HepG2 (cell line): ENCODE results near the gene ANO5. TPM values are rescaled to one million over a fixed set of nuclear protein-coding genes. Genes with fewer than 3 reads are reported as not detected.
A peak's percentile ranks its signal among the peaks of the same experiment; 100 is the strongest.

Source experiments
- ATAC-seq: fragments of 200-7000 bp; cut with Tn5 transposase; 3 replicates; pipeline ENCODE4 v1.9.1; 2020; ENCODE audit warnings: mild to moderate bottlenecking, moderate library complexity
- BruUV-seq: library from RNA; stranded (reverse); fragments of 400-500 nt; replicated peaks from 2 replicates; lab custom pipeline; 2021; lab: Mats Ljungman, UMichigan
- CTCF ChIA-PET: fragments of 300-600 bp; formaldehyde crosslinking; extraction: SDS; loops from one replicate; lab custom pipeline; 2021; ENCODE audit warnings: low total read pairs, inconsistent platforms, low intra/inter-chr PET ratio; lab: Yijun Ruan, JAX
- POLR2A ChIA-PET: fragments of 350-600 bp; sonication (Branson Sonifier 250); formaldehyde crosslinking; loops from one replicate; lab custom pipeline; 2020; ENCODE audit warnings: antibody characterized with exemption, inconsistent platforms; lab: Yijun Ruan, JAX
- DNase-seq: peaks from one replicate; pipeline ENCODE4 v3.0.0-alpha.2; 2015; ENCODE audit warnings: low spot score
- FAIRE-seq: peaks from 3 replicates; lab custom pipeline; 2011; peaks lifted over from hg19 to GRCh38; lab: Jason Lieb, UNC
- H2AFZ ChIP-seq: one replicate; pipeline ENCODE4 v1.6.1; 2011; ENCODE audit warnings: low read length, inconsistent platforms
- H3K27ac ChIP-seq: fragments of 300-600 bp; 3 replicates; pipeline ENCODE4 v1.8.0; 2011; ENCODE audit warnings: mixed run types, mild to moderate bottlenecking, mixed read lengths, low read length, inconsistent platforms; ENCODE audit not compliant: insufficient read depth; ENCODE audit errors: extremely low read length
- H3K27me3 ChIP-seq, 2 experiments: fragments of 200-600 bp in 1 of 2; 2 replicates in 1 of 2; 3 replicates in 1 of 2; pipeline versions ENCODE4 v1.6.0 to v1.8.0; 2011; ENCODE audit warnings: low read length in 2 of 2, mild to moderate bottlenecking in 2 of 2, moderate library complexity in 2 of 2, inconsistent platforms in 1 of 2; ENCODE audit not compliant: insufficient read depth in 2 of 2, control insufficient read depth in 1 of 2
- H3K36me3 ChIP-seq, 2 experiments: fragments of 200-600 bp in 1 of 2; replicated peaks in 1 of 2; 2 replicates in 1 of 2; 3 replicates in 1 of 2; pipeline versions ENCODE4 v1.5.1 to v1.8.0; 2011; ENCODE audit warnings: low read length in 2 of 2, inconsistent platforms in 1 of 2; ENCODE audit not compliant: insufficient read depth in 2 of 2, control insufficient read depth in 1 of 2
- H3K4me1 ChIP-seq: 2 replicates; pipeline ENCODE4 v1.5.1; 2012; ENCODE audit warnings: low read length, inconsistent platforms; ENCODE audit not compliant: insufficient read depth
- H3K4me2 ChIP-seq: 2 replicates; pipeline ENCODE4 v1.6.0; 2011; ENCODE audit warnings: low read depth, low read length, inconsistent platforms
- H3K4me3 ChIP-seq, 3 experiments: fragments of 200-600 bp in 1 of 3; sonication (generic), shearing (Covaris generic) in 1 of 3; replicated peaks in 1 of 3; 2 replicates each; pipeline ENCODE4 v1.5.1; 2011 to 2016; ENCODE audit warnings: low read length in 3 of 3, inconsistent platforms in 2 of 3, low read depth in 2 of 3, mild to moderate bottlenecking in 2 of 3, control low read depth in 1 of 3, mixed read lengths in 1 of 3; ENCODE audit not compliant: insufficient read depth in 1 of 3
- H3K79me2 ChIP-seq: one replicate; pipeline ENCODE4 v1.6.1; 2011; ENCODE audit warnings: low read length, inconsistent platforms; ENCODE audit not compliant: insufficient read depth
- H3K9ac ChIP-seq: 2 replicates; pipeline ENCODE4 v1.6.0; 2011; ENCODE audit warnings: mild to moderate bottlenecking, low read depth, low read length, inconsistent platforms; ENCODE audit not compliant: insufficient read depth
- H3K9me3 ChIP-seq: 2 replicates; pipeline ENCODE4 v1.5.1; 2012; ENCODE audit warnings: mild to moderate bottlenecking, low read length
- H4K20me1 ChIP-seq: 2 replicates; pipeline ENCODE4 v1.6.0; 2011; ENCODE audit warnings: inconsistent platforms, mild to moderate bottlenecking, low read length, moderate library complexity; ENCODE audit not compliant: insufficient read depth
- KIAA2018 ChIP-seq: sonication (generic); formaldehyde crosslinking; IDR thresholded peaks from 2 replicates; pipeline ENCODE4 v1.5.0; 2020; ENCODE audit warnings: mild to moderate bottlenecking, missing genetic modification reagents, borderline replicate concordance
- SMC3 ChIP-seq: IDR thresholded peaks from 2 replicates; pipeline ENCODE4 v1.6.1; 2011; ENCODE audit warnings: low read length, improper control_type of control experiment
- STAG1 ChIP-seq: sonication (generic); formaldehyde crosslinking; IDR thresholded peaks from 2 replicates; pipeline ENCODE4 v1.4.0; 2020; ENCODE audit warnings: missing genetic modification reagents
- WGBS: methylation state at CpG from one replicate; pipeline ENCODE4 v1.1.6; 2017; ENCODE audit warnings: low lambda C conversion rate; 5-methylcytosine and 5-hydroxymethylcytosine counted together
- in situ Hi-C: cut with HindIII; loops from 2 replicates; pipeline ENCODE4 v1.10.0; 2017; ENCODE audit warnings: low pct_unique_long_range_greater_than_20kb; ENCODE audit not compliant: extremely low pct_ligation_motif_present
- intact Hi-C: fragments of 100-400 bp; cut with micrococcal nuclease; formaldehyde crosslinking; loops from one replicate; pipeline ENCODE4 v1.10.0; 2022; ENCODE audit not compliant: unreplicated experiment
- polyA plus RNA-seq, 8 experiments: library from polyadenylated mRNA; depleted of rRNA in 3 of 8; stranded (reverse) in 7 of 8; unstranded in 1 of 8; fragments of >200 nt; fragmentation: Illumina TruSeq in 4 of 8; extraction: Trizol in 4 of 8; gene quantifications; 2 replicates each; pipeline versions ENCODE4 v1.2.1 to v1.2.3, GENCODE V29; 2011 to 2016; ENCODE audit warnings: low read depth in 4 of 8, missing spikeins in 1 of 8, mixed read lengths in 1 of 8; ENCODE audit not compliant: insufficient read depth in 1 of 8
- total RNA-seq, 5 experiments: library from RNA; depleted of rRNA; stranded (reverse); fragments of >200 nt; fragmentation: Illumina TruSeq; extraction: Trizol; gene quantifications; 2 replicates each; pipeline ENCODE4 v1.2.3, GENCODE V29; 2016; ENCODE audit warnings: low read depth in 1 of 5
- TF ChIP-seq, protein P1 (sequence below): sonication (generic); formaldehyde crosslinking; IDR thresholded peaks from 2 replicates; pipeline ENCODE4 v1.5.0; 2020; ENCODE audit warnings: mild to moderate bottlenecking, missing genetic modification reagents, moderate library complexity

ANO5 gene
- total and polyA plus RNA-seq, 2 of the 13 experiments (the other 11 are each of a cell fraction or from before 2014, with no cell fraction given), result 0.02 to 0.03 TPM

GRCh38 chr11:22244986-22245592 is 52.2 kb downstream of the ANO5 start:
- Histone ChIP-seq H3K9me3 (no peaks in the 10 kb centered on the region), H3K4me3 (no peak overlapping the region), H3K9ac (no peak overlapping the region), H2AFZ (no peak overlapping the region), H3K36me3 (no peaks in the 10 kb centered on the region), H3K79me2 (no peaks in the 10 kb centered on the region), H4K20me1 (no peaks in the 10 kb centered on the region), H3K27ac (no peak overlapping the region), H3K4me2 (no peak overlapping the region), H3K27me3 (no peaks in the 10 kb centered on the region), H3K4me1 (no peaks in the 10 kb centered on the region)
- POLR2A ChIA-PET, result no interaction called here
- TF ChIP-seq SMC3 (peak; percentile 38; the same call in 1 of the 2 replicates), KIAA2018 (CRISPR knock-in tag) (no peak), STAG1 (CRISPR knock-in tag) (peak; percentile 45)
- TF ChIP-seq, protein P1, sequence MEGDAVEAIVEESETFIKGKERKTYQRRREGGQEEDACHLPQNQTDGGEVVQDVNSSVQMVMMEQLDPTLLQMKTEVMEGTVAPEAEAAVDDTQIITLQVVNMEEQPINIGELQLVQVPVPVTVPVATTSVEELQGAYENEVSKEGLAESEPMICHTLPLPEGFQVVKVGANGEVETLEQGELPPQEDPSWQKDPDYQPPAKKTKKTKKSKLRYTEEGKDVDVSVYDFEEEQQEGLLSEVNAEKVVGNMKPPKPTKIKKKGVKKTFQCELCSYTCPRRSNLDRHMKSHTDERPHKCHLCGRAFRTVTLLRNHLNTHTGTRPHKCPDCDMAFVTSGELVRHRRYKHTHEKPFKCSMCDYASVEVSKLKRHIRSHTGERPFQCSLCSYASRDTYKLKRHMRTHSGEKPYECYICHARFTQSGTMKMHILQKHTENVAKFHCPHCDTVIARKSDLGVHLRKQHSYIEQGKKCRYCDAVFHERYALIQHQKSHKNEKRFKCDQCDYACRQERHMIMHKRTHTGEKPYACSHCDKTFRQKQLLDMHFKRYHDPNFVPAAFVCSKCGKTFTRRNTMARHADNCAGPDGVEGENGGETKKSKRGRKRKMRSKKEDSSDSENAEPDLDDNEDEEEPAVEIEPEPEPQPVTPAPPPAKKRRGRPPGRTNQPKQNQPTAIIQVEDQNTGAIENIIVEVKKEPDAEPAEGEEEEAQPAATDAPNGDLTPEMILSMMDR (CRISPR knock-in tag), result peak; percentile 63
- peak; percentile 94 for ATAC-seq
- FAIRE-seq, result peak; percentile 66
- 0% methylated on average over 4 of the region's 4 CpGs for WGBS
- peak; percentile 20 for DNase-seq
- in situ Hi-C loops, result loop anchor here (5.0 kb wide), 1 partner anchor 62 kb away; no protein-coding TSS in a partner anchor
- BruUV-seq, result no TSS peak
- CTCF ChIA-PET, result interaction anchor here (1.7 kb wide), 1 partner anchor 60 kb away, joined by 4 read pairs; no protein-coding TSS in a partner anchor
- intact Hi-C loops, result loop anchor here (1.0 to 10.0 kb wide), 2 partner anchors 59 to 300 kb away; no protein-coding TSS in a partner anchor
